Erythroblast (primary cell): Measurements from ENCODE around the gene RPS6KA3.

Experiments
- GATA1 ChIP-seq: IDR thresholded peaks from 2 replicates; pipeline ENCODE4 v1.6.1; 2011; ENCODE audit warnings: low read depth, mild to moderate bottlenecking, control low read depth, low read length, moderate library complexity
- POLR2A ChIP-seq: IDR thresholded peaks from 2 replicates; pipeline ENCODE4 v1.6.1; 2011; ENCODE audit warnings: mild to moderate bottlenecking, low read length

DNA sequence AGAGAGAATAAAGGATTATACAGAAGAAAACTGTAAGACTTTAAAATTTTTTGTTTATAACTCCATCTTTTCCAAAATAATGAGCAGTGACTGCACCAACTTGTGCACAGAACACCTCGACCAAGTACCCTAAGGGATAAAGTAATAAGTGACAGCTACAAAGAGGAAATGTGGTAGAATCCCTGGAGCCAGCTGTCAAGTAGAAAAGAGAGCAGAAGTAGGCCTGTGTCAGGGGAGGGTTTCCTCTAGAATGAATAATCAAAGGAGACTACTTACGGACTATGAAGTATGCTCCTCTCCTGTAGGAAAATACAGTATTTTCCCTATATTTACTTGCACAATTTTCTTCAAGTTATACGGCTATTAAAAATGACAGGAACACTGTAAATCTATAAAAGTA lies 126.3 kb downstream of the RPS6KA3 start:
- TF ChIP-seq POLR2A = no peak
- TF ChIP-seq GATA1 = no peak
